Keratinocyte (primary cell): ENCODE measurements around the gene SULT1A3. TPM values are rescaled to one million over a fixed set of nuclear protein-coding genes. Genes with fewer than 3 reads are reported as not detected.

ENCODE experiments used
- DNase-seq: peaks from one replicate; pipeline ENCODE4 v3.0.0-alpha.2; 2011; ENCODE audit warnings: low read depth, missing footprints, low spot score
- FAIRE-seq: peaks from 2 replicates; lab custom pipeline; 2011; peaks lifted over from hg19 to GRCh38; lab: Jason Lieb, UNC
- H2AFZ ChIP-seq: 2 replicates; pipeline ENCODE4 v1.6.0; 2012; ENCODE audit warnings: low read length, control low read depth, inconsistent platforms; ENCODE audit not compliant: control insufficient read depth
- H3K27ac ChIP-seq: 2 replicates; pipeline ENCODE4 v1.5.1; 2011; ENCODE audit warnings: low read length; ENCODE audit not compliant: control insufficient read depth, insufficient read depth
- H3K27me3 ChIP-seq: 3 replicates; pipeline ENCODE4 v1.6.0; 2011; ENCODE audit warnings: low read length; ENCODE audit not compliant: control insufficient read depth, insufficient read depth; ENCODE audit errors: extremely low read depth
- H3K36me3 ChIP-seq, 2 experiments: 2 replicates in 1 of 2; 3 replicates in 1 of 2; pipeline ENCODE4 v1.5.1; 2011; ENCODE audit warnings: low read length in 2 of 2, mild to moderate bottlenecking in 1 of 2; ENCODE audit not compliant: control insufficient read depth in 2 of 2, insufficient read depth in 2 of 2; ENCODE audit errors: extremely low read depth in 1 of 2
- H3K4me1 ChIP-seq: 3 replicates; pipeline ENCODE4 v1.5.1; 2011; ENCODE audit warnings: low read length; ENCODE audit not compliant: control insufficient read depth, insufficient read depth; ENCODE audit errors: extremely low read depth
- H3K4me2 ChIP-seq: 3 replicates; pipeline ENCODE4 v1.6.0; 2011; ENCODE audit warnings: low read depth, low read length; ENCODE audit not compliant: control insufficient read depth, insufficient read depth; ENCODE audit errors: extremely low read depth
- H3K4me3 ChIP-seq, 3 experiments: fragments of 200-600 bp in 1 of 3; sonication (generic) in 1 of 3; 2 replicates in 2 of 3; 3 replicates in 1 of 3; pipeline ENCODE4 v1.5.1; 2011 to 2016; ENCODE audit warnings: low read length in 3 of 3, mild to moderate bottlenecking in 3 of 3, control low read depth in 2 of 3, inconsistent platforms in 1 of 3, low read depth in 1 of 3, mixed read lengths in 1 of 3, mixed run types in 1 of 3, moderate library complexity in 1 of 3; ENCODE audit not compliant: control insufficient read depth in 2 of 3, insufficient read depth in 2 of 3; ENCODE audit errors: extremely low read depth in 1 of 3
- H3K79me2 ChIP-seq: 2 replicates; pipeline ENCODE4 v1.6.0; 2012; ENCODE audit warnings: low read length; ENCODE audit not compliant: control insufficient read depth, insufficient read depth
- H3K9ac ChIP-seq: 3 replicates; pipeline ENCODE4 v1.6.0; 2011; ENCODE audit warnings: low read length; ENCODE audit not compliant: control insufficient read depth, insufficient read depth; ENCODE audit errors: extremely low read depth
- H3K9me1 ChIP-seq: 3 replicates; pipeline ENCODE4 v1.6.0; 2011; ENCODE audit warnings: low read length; ENCODE audit not compliant: control insufficient read depth, insufficient read depth; ENCODE audit errors: extremely low read depth
- H3K9me3 ChIP-seq: 2 replicates; pipeline ENCODE4 v1.5.1; 2012; ENCODE audit warnings: low read depth, low read length; ENCODE audit not compliant: control insufficient read depth
- H4K20me1 ChIP-seq: 3 replicates; pipeline ENCODE4 v1.6.0; 2011; ENCODE audit warnings: low read length; ENCODE audit not compliant: control insufficient read depth, insufficient read depth; ENCODE audit errors: extremely low read depth
- EZH2 ChIP-seq: IDR thresholded peaks from one replicate; pipeline ENCODE4 v1.6.1; 2012; ENCODE audit warnings: inconsistent platforms, mild to moderate bottlenecking, low read length, moderate library complexity
- dilution Hi-C: fragments of 300-500 bp; cut with MboI; formaldehyde crosslinking; loops from one replicate; pipeline ENCODE4 v1.7.0; 2020; ENCODE audit warnings: low sequenced_read_pairs; ENCODE audit not compliant: extremely low pct_ligation_motif_present
- polyA plus RNA-seq, 5 experiments: library from polyadenylated mRNA; depleted of rRNA in 3 of 5; stranded (reverse) in 3 of 5; stranded (forward) in 1 of 5; unstranded in 1 of 5; fragments of >200 nt; gene quantifications; 1 replicate in 1 of 5; 2 replicates in 3 of 5; 3 replicates in 1 of 5; pipeline versions ENCODE4 v1.2.1 to v1.2.3, GENCODE V29; 2011 to 2012; ENCODE audit warnings: missing spikeins in 2 of 5, low read depth in 1 of 5, low replicate concordance in 1 of 5
- TF ChIP-seq, protein P1 (sequence below), 3 experiments: IDR thresholded peaks in 1 of 3; conservative IDR thresholded peaks in 1 of 3; optimal IDR thresholded peaks in 1 of 3; 2 replicates in 2 of 3; 3 replicates in 1 of 3; pipeline versions ENCODE3 to v1.5.1; 2011; ENCODE audit warnings: low read length in 3 of 3, mild to moderate bottlenecking in 3 of 3, moderate library complexity in 2 of 3, control low read depth in 1 of 3, inconsistent platforms in 1 of 3; ENCODE audit not compliant: insufficient read depth in 2 of 3; ENCODE audit errors: extremely low read depth in 1 of 3

Gene SULT1A3
- polyA plus RNA-seq, 1 donor (not counting 4 experiments of a cell fraction or from before 2014, with no cell fraction given) = 8.0 TPM

DNA sequence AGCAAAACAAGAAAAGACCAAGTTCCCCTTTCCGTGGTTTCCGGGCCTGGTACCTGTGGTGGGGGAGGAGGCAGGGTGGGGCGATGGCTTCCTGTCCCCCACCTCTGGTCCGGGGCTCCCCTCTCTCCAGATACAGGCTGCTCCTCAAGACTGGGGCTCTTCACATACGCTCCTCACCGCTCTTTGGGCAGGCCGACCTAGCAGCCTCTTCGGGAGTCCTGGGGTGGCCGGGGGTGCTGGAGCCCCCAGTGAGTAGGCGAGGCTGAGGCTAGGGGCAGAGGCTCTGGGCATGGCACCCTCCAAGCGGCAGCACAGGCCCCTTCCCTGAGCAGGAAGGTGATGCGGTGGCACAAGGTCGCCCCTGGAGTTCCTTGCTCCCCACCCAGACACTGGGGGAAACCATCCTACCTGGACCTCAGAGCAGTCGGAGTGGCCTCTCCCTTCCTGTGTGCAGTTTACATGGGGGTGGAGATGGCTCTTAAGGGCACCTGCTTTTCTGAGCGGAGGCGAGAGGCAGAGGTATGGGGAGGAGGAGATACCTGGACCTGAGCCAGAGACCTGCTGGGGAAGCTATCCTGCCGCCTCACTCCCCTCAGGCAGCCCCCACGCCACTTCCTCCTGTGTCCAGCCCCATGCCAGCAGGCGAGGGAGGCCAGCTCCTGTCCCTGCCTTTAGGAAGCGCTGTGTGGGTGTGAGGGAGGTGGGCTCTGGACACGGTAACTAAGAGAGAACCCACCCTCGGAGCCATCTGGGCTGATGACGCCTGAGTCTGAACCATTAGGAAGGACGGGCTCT is 14.8 kb upstream of the SULT1A3 start:
- Histone ChIP-seq H3K9me1 (no peaks in the 10 kb centered on the region), H3K9me3 (no peaks in the 10 kb centered on the region), H4K20me1 (no peaks in the 10 kb centered on the region), H3K4me3 (peak overlapping the region in 2 of 3 experiments; percentile 16 to 60), H3K4me2 (peak overlapping the region; percentile 80), H3K36me3 (no peaks in the 10 kb centered on the region), H3K79me2 (no peaks in the 10 kb centered on the region), H2AFZ (no peak overlapping the region), H3K9ac (no peak overlapping the region), H3K27ac (no peak overlapping the region), H3K27me3 (no peaks in the 10 kb centered on the region), H3K4me1 (peaks cover 3% of the 10 kb centered on the region)
- DNase-seq (no peak), FAIRE-seq (no peak)
- dilution Hi-C loops = no loop called here
- TF ChIP-seq, protein P1, sequence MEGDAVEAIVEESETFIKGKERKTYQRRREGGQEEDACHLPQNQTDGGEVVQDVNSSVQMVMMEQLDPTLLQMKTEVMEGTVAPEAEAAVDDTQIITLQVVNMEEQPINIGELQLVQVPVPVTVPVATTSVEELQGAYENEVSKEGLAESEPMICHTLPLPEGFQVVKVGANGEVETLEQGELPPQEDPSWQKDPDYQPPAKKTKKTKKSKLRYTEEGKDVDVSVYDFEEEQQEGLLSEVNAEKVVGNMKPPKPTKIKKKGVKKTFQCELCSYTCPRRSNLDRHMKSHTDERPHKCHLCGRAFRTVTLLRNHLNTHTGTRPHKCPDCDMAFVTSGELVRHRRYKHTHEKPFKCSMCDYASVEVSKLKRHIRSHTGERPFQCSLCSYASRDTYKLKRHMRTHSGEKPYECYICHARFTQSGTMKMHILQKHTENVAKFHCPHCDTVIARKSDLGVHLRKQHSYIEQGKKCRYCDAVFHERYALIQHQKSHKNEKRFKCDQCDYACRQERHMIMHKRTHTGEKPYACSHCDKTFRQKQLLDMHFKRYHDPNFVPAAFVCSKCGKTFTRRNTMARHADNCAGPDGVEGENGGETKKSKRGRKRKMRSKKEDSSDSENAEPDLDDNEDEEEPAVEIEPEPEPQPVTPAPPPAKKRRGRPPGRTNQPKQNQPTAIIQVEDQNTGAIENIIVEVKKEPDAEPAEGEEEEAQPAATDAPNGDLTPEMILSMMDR (optimal IDR thresholded peaks at IDR 0.05 in 1 of 3, IDR thresholded peaks at IDR 0.05 in 1 of 3, conservative IDR thresholded peaks at IDR 0.05 in 1 of 3; ENCODE audit: extremely low read depth in 1 of 3, insufficient read depth in 2 of 3, low read length in 3 of 3) = no peak
- no peak for TF ChIP-seq EZH2

DNA sequence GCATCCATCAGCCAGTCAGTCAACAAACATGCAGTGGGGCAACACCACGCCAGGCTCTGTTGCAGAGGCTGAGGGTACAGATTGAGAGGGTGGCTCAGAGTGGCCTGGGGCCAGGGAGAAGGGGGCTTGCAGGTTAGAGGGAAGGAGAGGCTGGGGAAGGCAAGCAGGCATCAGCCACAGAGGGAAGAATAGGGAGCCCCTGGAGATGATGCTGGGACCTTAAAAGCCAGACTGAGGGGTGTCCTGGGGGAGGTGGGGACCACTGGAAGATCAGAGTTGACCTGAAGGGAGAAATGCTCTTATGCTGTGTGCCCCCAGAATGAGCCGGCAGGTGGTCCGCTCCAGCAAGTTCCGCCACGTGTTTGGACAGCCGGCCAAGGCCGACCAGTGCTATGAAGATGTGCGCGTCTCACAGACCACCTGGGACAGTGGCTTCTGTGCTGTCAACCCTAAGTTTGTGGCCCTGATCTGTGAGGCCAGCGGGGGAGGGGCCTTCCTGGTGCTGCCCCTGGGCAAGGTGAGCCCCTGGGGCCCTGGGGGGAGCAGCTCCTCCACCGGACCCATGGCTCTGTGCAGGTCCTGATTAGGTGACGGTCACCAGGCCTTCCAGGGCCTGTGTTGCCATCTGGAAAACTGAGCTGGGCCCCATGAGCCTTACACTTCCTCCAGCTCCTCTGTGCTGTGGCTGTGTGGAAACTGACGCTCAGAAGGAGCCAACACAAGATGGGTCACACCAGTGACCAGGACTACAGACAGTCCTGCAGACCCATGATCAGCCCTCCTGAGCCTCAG is 14.0 kb upstream of the SULT1A3 start:
- no peak overlapping the region for H3K9ac ChIP-seq
- H3K27ac ChIP-seq = no peak overlapping the region
- FAIRE-seq = no peak
- H3K9me3 ChIP-seq = no peaks in the 10 kb centered on the region
- H3K4me1 ChIP-seq = peaks cover 3% of the 10 kb centered on the region
- H3K4me3 ChIP-seq = no peak overlapping the region
- TF ChIP-seq EZH2 = no peak
- TF ChIP-seq, protein P1 (optimal IDR thresholded peaks at IDR 0.05 in 1 of 3, IDR thresholded peaks at IDR 0.05 in 1 of 3, conservative IDR thresholded peaks at IDR 0.05 in 1 of 3; ENCODE audit: extremely low read depth in 1 of 3, insufficient read depth in 2 of 3, low read length in 3 of 3) = no peak
- dilution Hi-C loops = no loop called here
- no peak overlapping the region for H2AFZ ChIP-seq
- H3K79me2 ChIP-seq = no peaks in the 10 kb centered on the region
- DNase-seq = no peak
- no peaks in the 10 kb centered on the region for H3K9me1 ChIP-seq
- H4K20me1 ChIP-seq = no peaks in the 10 kb centered on the region
- no peaks in the 10 kb centered on the region for H3K27me3 ChIP-seq
- H3K36me3 ChIP-seq = no peaks in the 10 kb centered on the region
- no peak overlapping the region for H3K4me2 ChIP-seq
